ENCODE measurements around the gene GPATCH2.

Gene GPATCH2

DNA sequence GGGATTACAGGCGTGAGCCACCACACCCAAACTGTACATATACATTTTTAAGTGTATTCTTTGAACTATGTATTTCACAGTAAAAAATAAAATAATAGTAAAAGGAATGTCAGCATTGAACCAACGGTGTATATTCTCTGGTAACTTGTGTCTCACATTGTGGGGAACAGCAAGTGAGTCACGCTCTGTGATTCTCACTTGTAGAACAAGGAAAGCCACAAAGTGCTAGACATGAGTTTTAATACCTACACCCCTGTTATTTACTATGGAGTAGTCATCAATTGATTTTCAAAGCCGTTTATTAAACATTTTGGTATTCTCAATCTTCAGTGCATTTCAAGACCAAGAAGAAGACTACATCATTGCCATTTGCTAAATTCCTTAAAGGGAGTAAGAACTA, 197.2 kb downstream of the GPATCH2 start:
- H3K27ac ChIP-seq: no peak overlapping the region
- no peak overlapping the region for H3K4me3 ChIP-seq
- TF ChIP-seq, protein P1, sequence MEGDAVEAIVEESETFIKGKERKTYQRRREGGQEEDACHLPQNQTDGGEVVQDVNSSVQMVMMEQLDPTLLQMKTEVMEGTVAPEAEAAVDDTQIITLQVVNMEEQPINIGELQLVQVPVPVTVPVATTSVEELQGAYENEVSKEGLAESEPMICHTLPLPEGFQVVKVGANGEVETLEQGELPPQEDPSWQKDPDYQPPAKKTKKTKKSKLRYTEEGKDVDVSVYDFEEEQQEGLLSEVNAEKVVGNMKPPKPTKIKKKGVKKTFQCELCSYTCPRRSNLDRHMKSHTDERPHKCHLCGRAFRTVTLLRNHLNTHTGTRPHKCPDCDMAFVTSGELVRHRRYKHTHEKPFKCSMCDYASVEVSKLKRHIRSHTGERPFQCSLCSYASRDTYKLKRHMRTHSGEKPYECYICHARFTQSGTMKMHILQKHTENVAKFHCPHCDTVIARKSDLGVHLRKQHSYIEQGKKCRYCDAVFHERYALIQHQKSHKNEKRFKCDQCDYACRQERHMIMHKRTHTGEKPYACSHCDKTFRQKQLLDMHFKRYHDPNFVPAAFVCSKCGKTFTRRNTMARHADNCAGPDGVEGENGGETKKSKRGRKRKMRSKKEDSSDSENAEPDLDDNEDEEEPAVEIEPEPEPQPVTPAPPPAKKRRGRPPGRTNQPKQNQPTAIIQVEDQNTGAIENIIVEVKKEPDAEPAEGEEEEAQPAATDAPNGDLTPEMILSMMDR (IDR thresholded peaks at IDR 0.05): no peak
- DNase-seq (ENCODE audit: low spot score): no peak

DNA sequence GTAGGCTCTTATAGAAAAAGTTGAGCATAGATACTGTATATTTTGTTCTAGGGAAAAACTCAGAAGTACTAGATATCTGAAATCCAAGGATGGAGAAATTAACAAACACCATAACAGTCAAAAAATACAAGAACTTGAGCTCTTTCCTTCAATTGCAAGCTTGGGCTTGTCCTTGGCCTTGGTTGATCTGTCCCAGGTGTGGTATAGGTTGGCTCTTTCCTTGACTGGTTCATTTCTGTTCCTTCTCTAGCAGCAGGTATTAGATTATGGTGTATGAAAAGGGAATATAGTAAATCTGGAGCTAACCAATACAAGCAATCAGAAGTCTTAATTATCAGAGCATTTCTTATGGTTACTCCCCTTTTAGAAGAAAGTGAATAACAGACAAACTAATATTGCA, 198.6 kb downstream of the GPATCH2 start:
- DNase-seq (ENCODE audit: low spot score): no peak
- TF ChIP-seq, protein P1 (IDR thresholded peaks at IDR 0.05): no peak
- H3K4me3 ChIP-seq: no peak overlapping the region

DNA sequence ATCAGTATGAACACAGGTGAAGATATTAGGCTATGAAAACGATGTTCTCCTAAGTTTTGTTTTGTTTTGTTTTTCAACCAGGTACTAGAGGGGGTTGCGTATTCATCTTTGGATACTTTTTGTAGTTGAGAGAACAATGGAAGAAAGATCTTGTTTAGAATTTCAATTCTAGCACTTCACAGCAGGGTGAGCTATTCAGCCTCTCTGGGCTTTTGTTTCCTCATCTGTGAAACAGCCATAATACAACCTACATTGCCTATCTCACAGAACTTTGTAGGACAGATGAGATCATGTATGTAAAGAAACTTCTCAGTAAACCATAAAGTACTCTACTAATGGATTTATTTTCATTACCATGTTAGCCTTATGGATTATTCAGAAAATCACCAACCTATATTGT, 199.5 kb downstream of the GPATCH2 start:
- TF ChIP-seq, protein P1 (IDR thresholded peaks at IDR 0.05): no peak
- Histone ChIP-seq H3K4me3 (no peak overlapping the region), H3K27ac (no peak overlapping the region)
- DNase-seq (ENCODE audit: low spot score): no peak

More for the DNA sequence above, 198.6 kb downstream of the GPATCH2 start:
- H3K27ac ChIP-seq: no peak overlapping the region

DNA sequence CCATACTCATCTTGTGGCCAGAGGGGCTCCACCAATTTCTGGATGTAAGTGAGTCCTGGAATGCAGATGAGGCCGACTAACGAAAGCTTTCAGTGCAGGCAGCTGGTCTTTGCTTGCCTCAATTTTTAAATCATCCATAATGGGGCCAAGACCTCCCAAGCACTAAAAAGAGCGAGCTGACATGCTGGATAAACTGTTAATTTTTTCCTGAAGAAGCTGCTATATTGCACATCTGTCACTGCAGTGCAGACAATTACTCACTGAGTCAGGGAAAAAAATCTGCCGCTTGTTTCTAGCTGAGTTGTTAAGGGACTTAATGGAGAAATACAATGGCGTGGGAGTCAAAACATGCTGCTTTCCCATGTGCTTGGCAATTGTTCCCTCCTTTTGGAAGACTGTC, 205.5 kb downstream of the GPATCH2 start:
- no peak overlapping the region for H3K27ac ChIP-seq
- TF ChIP-seq, protein P1 (IDR thresholded peaks at IDR 0.05): no peak
- no peak for DNase-seq (ENCODE audit: low spot score)
- no peak overlapping the region for H3K4me3 ChIP-seq

DNA sequence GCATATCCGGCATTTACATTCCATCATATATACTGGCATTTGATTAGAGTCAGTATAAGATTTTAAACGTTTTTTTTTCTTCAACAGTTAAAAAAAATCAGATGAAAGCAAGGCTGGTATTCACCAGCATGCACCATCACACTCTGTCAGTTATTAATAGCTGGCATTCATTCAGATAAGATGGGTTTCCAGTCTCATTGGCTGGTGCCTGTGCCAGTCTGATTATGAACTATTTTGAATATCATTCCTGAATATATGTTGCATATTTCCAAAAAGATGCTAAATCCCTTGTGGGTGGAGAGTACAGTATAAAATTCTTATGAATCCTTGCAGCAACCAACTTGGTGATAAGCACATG, 211.7 kb downstream of the GPATCH2 start:
- H3K27ac ChIP-seq: no peak overlapping the region
- DNase-seq (ENCODE audit: low spot score): no peak
- no peak overlapping the region for H3K4me3 ChIP-seq
- TF ChIP-seq, protein P1 (IDR thresholded peaks at IDR 0.05): no peak

DNA sequence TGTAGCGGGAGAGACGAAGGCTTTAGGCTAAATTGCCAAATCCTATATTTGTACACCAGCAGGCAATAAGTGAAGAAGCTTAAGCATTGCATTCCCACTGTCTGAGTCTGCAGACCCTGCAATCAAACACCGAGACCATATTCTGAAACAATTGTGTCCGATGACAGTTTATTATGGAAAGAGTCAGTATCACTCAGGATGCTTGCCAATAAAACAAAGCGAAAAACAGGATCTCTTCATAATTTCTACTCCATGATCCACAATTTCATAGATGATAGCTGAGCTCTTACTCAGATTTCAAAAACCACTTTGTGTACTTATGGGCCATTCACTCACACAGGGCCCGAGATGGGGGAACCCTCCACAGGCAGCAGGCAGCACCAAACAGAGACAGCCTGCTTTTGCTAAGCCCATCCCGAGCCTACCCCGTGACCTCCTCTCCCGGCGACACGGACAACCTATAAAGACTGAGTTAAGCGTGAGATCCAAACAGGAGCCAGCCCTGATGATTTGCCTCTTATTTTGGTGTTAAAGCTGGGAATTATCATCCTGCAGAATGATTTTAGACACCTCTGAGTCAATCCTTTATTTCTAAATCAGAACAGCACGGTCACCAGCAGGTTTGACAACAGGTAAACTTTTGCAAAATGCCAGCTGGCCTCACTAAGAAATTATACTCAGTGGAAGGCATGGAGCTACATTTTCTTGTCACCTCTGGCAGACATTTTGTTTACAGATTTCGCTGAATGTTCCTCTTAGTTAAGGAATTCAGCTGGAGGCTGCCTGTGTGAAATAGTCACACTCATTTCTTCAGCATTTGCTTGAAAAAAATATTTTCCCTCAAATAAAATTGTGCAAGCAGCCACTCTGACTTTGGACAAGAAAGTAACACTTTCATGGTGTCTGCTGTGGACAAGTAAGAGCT, 212.4 kb downstream of the GPATCH2 start:
- H3K27ac ChIP-seq: no peak overlapping the region
- no peak overlapping the region for H3K4me3 ChIP-seq
- no peak for DNase-seq (ENCODE audit: low spot score)
- TF ChIP-seq, protein P1 (IDR thresholded peaks at IDR 0.05): no peak

DNA sequence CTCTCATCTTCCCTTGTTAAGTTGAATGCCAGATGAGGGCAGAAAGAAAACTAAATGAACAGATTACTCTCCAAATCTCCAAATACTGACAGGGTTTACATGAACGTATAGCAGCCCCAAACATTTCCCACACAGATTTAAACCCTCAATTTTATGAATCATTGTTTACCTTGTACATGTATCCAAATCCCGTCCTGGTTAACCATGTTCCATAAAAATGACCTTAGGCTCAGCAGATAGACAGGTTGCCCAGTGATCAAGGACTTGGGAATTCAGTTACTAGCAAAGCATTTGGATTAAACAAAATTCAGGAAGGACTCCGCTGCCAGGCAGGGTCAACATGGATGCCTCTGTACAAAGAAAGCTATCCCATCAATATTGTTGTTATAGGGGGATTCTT, 213.5 kb downstream of the GPATCH2 start:
- DNase-seq (ENCODE audit: low spot score): no peak
- TF ChIP-seq, protein P1 (IDR thresholded peaks at IDR 0.05): no peak
- H3K27ac ChIP-seq: no peak overlapping the region

More for the DNA sequence above, 213.5 kb downstream of the GPATCH2 start:
- no peak overlapping the region for H3K4me3 ChIP-seq
